Suppressor macrophage (primary cell): ENCODE data around the gene PFDN2.

Source experiments
- DNase-seq, 4 experiments: peaks; one replicate each; pipeline ENCODE4 v3.0.0-alpha.2; 2020 to 2022

Gene PFDN2

GRCh38 chr1:161051219-161051618 is 66.6 kb downstream of the PFDN2 start:
- no peak for DNase-seq
